GM19372 (cell line): ENCODE measurements around the gene MYDGF.
A peak's percentile ranks its signal among the peaks of the same experiment; 100 is the strongest.
"Not testable (repeated sequence)": the region's sequence is repeated elsewhere in the genome, so short reads cannot be mapped to it uniquely, and the experiment has no call there.

Experiments
- ATAC-seq: cut with Tn5 transposase; IDR thresholded peaks from one replicate; pipeline ENCODE4 v1.9.1; 2021; ENCODE audit warnings: mild to moderate bottlenecking, low read depth, moderate library complexity; ENCODE audit not compliant: unreplicated experiment

Gene MYDGF

DNA sequence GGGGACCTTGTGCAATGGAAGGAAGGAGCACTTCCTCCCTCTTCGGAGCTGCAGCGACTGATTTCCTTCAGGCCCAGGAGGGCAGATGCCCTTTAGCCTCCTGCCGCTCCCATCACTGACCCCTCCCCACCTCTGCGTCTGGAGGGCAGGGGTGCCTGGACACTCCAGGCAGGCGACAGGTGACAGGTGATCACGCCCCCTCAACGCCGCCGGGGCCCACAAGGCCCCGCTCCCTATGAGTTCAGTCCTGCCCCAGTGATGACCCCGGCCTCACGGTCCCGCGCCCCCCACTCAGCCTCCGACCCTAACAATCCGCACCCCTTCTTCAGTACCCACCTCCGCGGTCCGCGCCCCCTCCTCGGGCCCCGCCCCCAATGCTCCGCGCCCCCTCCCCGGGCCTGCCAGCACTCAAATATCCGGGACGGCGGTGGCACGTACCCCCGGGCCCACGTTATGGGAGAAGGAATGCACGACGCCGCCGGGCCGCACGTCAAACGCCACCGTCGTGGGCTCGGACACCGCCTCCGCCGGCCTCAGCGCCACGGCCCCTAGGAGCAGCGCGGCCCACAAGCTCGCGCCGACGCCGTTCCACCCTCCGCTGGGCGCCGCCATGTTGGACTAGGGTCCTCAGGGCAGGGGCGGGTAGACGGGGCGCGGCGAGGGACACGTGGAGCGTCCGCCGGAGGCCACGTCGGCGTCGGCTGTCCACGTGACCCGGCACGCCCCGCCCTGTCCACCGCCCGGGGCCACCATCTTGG, at the start of gene MYDGF:
Gene MYDGF, minus strand, starts transcription at position 620 of the 758 bp plus-strand sequence. Its CDS starts 8 bp downstream, at position 612.
- ATAC-seq = peak; percentile 85

DNA sequence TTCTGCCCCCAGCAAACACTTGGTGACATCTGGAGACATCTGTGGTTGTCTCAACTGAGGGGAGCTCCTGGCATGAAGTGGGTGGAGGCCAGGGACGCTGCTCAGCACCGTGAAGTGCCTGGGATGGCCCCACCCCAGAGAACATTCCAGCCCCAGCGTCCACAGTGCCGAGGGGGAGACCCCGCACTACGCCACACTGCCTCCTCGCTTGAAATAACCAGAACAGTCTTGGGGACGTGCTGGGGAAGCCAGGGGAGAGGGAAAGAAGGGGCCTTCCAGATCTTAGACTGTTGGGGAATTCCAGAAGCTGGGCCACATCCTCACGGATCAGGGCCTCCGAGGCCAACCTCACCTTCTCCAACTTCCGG, 49.3 kb upstream of the MYDGF start:
- ATAC-seq = no peak

DNA sequence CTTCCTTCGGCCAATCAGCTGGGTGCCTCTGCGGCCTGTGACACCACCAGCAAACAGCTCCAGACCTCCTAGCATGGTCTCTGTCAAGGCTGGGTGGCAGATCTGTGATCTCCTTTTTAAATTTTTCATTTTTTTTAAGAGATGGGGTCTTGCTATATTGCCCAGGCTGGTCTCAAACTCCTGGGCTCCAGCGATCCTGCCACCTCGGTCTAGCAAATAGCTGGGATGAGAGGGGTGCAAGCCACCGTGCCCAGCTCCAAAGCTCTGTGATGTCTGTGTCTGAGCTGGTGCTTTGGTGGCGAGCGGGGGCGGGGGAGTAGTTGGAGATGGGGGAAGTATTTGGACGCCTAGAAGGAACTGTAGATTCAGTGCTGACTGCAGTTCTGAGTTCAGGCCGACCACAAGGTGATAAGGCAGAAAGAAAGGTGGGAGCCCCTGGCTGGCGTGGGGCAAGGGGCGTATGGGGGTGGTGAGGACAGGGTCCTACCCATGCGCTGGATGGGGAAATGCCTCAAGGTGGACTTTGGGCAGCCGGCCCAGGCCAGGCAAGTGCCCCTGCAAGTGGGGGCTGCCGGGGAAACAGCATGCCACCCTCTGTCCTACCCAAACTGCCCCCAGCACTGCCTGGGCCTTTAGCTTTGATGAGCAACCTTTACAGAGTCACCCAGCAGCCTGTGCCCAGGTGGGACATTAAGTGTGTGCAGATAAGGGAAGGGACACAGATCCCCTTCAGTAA, 48.0 kb upstream of the MYDGF start:
- no peak for ATAC-seq

DNA sequence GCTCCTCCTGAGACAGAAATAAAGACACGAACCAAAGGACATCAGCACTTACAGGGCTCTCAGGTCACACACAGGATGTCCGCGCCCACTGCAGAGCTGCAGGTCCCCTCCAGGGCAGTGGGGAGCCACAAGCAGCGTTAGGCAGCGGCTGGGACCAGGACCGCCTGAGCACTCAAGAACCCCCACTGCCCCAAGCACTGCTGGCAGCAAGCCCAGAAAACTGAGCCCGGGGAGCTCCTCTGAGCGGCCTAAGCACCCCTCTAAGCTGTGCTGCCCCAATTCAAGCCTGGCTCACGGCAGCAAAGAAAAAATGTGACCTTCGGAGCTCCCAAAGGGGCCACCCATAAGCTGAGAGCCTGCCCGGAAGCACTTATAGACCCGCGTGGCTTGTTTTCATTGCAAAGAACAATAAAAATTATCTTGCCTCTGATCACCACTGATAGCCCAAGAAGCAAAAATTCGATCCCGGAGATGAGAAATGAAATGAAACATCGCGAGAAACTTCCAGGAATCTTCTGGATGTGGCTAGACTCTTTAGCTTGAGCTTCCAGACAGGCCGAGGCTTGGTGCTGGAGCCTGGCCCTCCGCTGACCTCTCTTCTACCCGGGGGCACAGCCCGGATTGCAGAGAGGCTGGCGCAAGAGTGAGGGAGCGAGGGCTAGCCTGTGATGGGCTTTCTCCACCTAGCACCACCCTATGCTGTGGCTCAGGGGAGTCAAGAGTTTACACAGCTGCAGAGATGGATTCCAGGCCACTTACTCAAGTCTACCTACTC, 47.2 kb upstream of the MYDGF start:
- ATAC-seq = no peak

DNA sequence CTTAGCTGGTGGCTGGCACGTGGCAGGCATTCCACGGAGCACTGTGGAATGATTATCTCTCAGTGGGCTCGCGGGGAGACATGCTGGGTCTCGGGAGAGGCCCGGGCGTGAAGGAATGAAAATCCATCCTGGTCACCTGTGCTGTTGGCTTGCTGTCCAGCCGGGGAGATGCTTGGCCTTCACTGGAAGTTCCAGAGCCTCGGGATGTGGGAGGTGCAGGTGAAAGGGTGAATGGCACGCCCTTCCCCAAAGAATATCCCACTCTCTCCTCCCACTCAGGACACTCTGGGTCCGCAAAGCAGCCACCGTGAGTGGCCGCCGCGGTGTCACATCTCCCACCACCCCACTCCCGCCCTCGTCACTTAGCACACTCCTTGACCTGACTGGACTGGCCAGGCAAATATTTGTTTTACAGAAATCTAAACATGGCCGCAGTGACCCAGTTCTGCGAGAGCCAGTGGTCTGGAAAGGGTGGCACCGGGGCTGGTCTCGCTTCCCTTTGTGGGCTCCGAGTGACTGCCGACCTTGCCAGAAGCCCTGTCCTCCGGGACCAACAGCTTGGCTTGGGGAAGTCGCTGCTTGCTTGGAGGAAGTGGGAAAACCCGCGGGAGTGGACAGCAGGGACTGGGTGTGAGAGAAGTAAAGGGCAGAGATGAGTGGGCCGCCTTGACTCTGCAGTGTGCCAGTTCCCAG, 45.5 kb upstream of the MYDGF start:
- ATAC-seq = no peak

DNA sequence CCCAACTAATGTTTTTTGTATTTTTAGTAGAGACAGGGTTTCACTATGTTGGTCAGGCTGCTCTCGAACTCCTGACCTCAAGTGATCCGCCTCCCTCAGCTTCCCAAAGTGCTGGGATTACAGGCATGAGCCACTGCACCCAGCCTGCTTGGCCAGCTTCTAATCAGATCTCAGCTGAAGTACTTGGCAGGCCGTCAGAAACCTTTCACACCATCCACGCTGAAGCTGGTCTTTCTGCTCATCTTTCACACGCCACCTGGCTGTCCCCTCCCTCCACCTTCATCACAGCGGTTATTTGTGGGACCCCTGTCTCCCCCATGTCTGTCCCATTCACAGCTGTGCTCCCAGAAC, 45.0 kb upstream of the MYDGF start:
- ATAC-seq = not testable (repeated sequence)

DNA sequence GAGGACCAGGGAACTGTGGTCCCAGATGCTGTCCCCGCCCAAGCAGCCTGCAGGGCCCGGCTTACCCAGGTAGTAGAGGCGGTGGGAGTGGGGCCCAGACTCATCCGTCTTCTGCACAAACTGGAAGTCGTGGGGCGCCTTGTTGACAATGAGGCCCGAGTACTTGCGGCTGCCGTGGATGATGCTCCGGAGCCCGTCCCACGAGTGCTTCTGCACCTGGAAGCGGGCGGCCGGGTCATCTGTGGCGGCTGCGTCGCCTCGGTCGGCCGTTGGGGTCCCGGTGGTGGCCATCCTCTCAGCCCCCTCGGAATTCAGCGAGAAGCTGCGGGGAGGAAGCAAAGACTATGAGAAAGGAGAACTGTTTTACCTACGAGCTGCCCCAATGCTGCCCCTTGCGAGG, 43.9 kb upstream of the MYDGF start:
- no peak for ATAC-seq

DNA sequence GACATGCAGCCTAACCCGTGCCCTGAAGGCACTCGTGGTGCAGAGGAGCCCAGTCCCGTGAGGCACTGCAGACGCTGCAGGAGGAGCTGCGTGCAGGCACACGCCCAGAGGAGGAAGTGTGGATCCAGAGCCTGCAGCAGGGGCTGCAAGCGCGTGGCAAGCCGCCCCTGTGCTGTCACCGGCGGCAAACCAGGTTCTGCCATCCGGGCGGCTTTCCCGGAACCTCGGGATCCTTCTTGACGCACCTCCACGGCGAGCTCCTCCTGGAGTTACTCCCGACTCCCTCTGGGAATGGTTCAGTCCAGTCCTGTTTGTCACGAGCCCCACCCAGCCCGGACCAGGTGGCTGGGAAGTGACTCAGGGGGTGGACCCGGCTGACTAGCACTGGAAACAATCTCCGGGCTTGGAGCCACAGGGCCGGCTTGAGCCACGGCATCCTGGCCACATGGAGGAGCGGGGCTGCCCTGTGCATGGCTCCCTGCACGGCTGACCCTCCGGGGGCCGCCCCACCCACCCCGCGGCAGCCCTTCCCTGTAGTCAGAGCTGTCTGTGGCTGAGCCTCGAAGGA, 43.3 kb upstream of the MYDGF start:
- no peak for ATAC-seq

DNA sequence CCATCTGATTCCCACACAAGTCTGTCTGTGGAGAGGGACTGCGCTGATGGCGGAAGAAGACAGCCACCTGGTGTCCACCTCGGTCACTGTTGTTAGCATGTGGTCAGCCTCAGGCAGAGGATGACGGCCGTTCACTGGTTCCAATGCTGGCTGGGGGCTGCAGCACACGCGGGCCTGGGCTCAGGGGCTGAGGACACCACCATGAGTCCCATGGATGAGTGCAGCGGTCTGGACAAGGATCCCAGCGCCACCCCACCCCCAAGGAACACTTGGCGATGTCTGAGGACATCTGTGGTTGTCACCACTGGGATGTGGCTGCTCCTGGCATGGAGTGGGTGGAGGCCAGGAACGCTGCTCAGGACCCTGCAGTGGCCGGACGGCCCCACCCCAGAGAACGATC, 42.6 kb upstream of the MYDGF start:
- no peak for ATAC-seq

DNA sequence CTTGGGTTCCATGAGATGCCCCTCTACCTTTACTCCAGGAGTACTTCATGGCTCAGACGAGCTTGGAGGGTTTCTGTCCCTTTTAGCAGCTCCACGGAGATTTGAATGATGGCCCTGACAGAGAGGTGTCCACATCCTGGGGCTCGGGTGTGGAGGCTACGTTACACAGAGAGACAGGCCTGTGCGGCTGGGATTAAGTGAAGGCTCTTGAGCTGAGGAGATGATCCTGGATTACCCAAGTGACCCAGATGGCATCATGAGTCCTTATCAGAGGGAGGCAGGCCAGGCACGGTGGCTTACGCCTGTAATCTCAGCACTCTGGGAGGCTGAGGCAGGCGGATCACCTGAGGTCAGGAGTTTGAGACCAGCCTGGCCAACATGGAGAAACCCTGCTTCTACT, 41.1 kb upstream of the MYDGF start:
- no peak for ATAC-seq

DNA sequence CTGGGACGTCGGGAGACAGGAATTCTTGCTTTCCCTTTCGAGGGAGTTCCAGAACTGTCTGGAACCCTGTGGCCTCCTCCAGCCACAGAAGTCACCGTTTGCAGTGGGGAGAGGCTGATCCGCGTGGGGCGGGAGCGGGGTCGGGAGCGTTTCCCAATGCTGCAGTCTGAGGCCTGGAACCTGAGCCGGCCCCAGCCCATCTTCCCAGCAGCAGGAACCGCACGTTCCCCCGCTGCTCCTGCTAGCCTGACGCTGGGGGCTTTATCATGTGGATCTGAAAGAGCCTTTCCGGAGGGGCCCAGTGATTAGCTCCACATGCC, 40.1 kb upstream of the MYDGF start:
- no peak for ATAC-seq

DNA sequence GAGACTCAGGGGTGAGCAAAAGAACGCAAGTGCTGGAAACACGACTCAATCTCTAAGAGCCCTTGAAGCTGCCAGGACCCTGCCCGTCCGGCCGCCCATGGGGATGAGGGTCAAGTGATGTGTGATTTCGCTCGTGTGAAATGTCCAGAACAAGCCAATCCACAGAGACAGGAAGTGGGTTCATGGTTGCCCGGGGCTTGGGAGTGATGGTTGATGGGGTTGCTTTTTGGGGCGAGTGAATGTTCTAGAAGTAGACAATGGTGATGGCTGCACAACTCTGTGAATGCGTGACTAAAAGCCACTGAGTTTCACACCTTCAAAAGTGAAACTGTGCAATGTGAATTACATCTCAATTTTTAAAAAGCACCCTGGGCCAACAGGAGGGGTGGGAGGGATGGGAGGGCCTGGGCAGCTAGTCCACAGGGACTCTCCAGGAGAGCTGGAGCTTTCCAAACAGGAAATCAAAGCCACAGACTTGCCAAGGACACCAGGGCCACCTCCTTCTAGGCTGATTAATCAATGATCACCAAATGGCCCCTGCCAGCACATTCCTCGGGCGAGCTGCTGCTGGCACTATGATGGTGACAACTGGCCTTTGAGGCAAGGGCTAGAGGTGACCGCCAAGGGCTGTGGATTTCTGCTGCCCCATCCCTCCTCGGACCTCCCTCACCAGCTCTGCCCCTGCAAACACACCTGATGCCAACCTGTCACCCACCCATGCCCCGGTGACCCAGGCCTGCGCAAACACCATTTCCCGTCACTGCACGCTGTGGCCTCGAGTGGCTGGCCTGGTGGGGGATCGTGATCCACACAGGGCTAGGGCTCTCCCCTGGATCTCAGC, 39.5 kb upstream of the MYDGF start:
- no peak for ATAC-seq

DNA sequence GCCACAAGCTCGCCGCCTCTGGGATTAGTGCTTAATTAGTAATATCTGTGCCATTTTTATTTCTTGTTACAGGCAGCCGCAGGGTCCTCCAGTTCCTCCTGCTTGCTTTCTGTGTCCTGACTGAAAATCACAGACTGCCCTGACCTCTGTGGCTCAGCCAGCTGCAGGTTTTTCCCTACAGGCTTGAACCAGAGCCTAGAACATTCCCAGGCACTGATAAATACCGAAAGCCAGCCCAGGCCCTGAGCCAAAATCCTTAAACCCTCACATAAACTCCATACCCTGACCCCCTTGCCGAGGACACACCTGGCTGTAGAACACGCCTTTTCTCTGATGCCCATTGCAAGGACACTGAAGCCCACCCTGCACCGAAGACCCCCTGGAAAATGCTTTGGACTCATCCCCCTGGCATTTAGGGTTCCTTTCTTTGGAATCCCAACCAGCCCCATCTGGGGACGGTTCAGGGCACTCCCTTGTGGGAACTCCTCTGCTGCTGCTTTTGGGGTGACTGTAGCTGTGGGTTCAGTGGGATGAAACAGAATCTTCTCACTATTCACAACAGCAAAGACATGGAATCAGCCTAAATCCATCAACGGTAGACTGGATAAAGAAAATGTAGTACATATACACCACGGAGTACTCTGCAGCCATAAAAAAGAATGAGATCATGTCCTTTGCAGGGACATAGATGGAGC, 38.0 kb upstream of the MYDGF start:
- ATAC-seq = no peak

DNA sequence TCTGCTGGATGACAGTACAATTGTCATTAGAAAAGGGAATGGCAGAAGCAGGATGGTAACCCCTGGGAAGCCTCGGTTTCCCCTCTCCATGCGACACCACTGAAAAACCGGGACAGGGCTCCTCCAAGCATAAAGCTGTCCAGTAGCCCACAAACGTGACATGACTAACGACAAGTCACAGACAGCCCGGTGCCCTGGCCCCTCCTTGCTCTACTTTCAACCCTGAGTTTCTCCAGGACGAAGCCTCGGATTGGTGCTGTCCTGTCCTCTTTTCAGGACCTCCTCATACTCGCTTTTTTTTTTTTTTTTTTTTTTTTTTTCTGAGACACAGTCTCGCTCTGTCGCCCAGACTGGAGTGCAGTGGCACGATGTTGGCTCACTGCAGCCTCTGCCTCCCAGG, 37.2 kb upstream of the MYDGF start:
- no peak for ATAC-seq

DNA sequence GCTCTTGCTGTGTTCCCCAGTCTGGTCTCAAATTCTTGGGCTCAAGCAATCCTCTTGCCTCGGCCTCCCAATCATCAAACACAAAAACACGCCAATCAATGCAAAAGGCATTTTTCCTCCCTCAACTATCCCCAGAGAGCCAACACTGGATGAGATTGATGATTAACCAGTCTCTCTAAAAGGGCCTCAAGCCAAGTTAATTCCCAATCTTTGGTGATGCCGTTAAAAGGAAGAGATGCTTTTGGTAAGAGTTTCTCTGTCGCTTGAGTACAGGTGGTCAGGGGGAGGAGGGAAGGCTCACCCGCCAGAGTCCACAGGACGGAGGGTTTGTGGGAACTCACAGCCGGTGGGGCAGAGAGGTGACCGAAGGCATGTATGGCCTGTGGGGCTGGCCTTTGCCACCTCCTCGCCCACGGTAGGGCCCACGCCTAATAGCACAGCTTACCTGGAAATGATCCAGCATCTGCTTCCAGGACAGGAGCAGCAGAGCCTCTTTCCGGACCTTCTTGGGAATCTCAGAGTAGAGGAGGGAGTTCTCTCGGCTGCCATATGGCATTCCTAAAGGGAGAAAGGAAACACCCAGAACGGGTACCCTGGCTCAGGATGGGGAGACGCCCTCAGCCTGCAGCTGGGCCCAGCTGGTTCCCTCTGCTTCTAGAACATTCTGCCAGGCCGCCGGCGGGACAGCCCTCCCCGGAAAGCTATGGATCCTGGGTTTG, 35.4 kb upstream of the MYDGF start:
- no peak for ATAC-seq

DNA sequence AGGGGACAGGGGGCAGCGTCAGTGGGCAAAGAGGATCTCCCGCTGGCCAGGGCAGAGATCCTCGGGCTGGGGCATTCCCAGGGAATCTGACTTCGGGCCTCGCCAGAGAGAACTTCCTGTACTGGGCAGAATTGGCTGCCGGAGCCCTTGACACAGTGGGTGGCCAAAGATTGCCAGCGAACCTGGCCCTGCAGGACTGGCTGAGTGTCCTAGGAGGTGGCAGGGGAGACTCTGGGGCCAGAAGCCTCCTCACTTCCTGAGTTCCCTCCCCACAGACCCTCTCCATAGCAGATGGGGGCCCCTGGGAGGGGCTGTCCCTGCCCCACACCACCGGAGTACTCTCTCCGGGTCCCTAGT, 34.2 kb upstream of the MYDGF start:
- no peak for ATAC-seq

DNA sequence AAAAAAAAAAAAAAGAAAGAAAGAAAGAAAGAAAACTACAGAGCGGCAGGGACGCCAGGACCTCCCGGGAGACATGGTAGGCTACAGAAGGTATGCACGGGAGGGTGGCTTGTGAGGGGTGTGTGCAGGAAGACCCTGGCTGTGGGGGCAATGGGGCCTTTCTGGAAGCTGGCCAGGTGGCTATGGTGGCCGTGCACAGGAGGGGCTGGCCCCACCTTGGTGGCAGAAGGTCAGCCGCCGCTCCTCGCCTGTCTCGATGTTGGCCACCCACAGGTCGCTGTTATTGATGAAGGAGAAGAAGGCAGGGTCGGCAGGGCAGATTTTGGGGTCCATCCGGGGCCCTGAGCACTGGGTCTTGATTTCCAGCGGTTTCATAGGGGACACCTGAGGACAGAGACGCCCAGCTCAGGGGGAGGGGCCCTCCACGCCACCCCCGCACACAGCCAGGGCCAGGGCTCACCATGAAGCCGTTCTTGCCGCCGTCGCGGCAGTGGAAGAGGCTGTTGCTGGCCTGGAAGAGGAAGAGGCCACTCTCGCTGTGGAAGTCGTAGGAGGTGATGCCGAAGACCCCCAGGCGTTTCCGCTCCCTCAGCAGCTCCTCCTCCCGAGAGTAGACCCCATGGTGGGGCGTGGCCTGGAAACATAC, 33.7 kb upstream of the MYDGF start:
- no peak for ATAC-seq

DNA sequence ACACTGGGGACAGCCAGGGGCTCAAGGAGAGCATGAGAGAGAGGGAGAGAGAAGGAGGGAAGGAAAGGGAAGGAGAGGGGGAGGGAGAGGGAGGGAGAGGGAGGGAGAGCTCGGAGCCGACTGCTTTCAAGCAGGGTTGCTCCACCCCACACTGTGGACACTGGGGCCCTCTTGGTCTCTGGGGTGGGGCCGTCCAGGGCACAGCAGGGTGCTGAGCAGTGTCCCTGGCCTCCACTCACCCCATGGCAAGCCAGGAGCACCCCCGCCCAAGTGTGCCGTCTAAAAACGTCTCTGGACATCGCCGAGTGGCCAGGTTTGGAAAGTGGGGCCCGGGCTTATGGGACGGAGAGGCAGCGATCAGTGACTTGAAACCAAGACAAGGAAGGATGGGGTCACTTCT, 32.6 kb upstream of the MYDGF start:
- ATAC-seq = no peak
